Upper lobe of left lung (tissue), 6 donors: ENCODE results near the gene ELL2. TPM values are rescaled to one million over a fixed set of nuclear protein-coding genes. Genes with fewer than 3 reads are reported as not detected.

Experiments used
- ATAC-seq, 2 donors: fragments of 200-7000 bp; cut with Tn5 transposase; one replicate each; pipeline ENCODE4 v1.9.1; 2022; ENCODE audit warnings: mild to moderate bottlenecking in 2 of 2, moderate library complexity in 2 of 2; ENCODE audit not compliant: low FRiP score in 2 of 2
- DNase-seq, 2 donors: peaks; one replicate each; pipeline ENCODE4 v3.0.0-alpha.2; 2019 to 2020
- H3K27ac ChIP-seq, 4 donors: fragments of 200-600 bp; sonication (generic); one replicate each; pipeline ENCODE4 v1.5.1; 2016 to 2019
- H3K27me3 ChIP-seq, 4 donors: fragments of 200-600 bp; sonication (generic); one replicate each; pipeline ENCODE4 v1.5.1; 2017 to 2019
- H3K36me3 ChIP-seq, 4 donors: fragments of 200-600 bp; sonication (generic); one replicate each; pipeline ENCODE4 v1.5.1; 2016 to 2019
- H3K4me1 ChIP-seq, 4 donors: fragments of 200-600 bp; sonication (generic); one replicate each; pipeline ENCODE4 v1.5.1; 2018 to 2019
- H3K4me3 ChIP-seq, 4 donors: fragments of 200-600 bp; sonication (generic); one replicate each; pipeline ENCODE4 v1.5.1; 2017 to 2019; ENCODE audit warnings: mild to moderate bottlenecking in 2 of 4, moderate library complexity in 1 of 4
- H3K9me3 ChIP-seq, 4 donors: fragments of 200-600 bp; sonication (generic); one replicate each; pipeline ENCODE4 v1.5.1; 2018 to 2019
- CTCF ChIP-seq, 6 experiments: fragments of 450-650 bp in 4 of 6; fragments of 200-600 bp in 2 of 6; sonication (generic) in 2 of 6; IDR thresholded peaks; one replicate each; pipeline ENCODE4 v1.5.1; 2016 to 2019; ENCODE audit warnings: antibody characterized with exemption in 6 of 6
- EP300 ChIP-seq, 4 donors: sonication (generic); formaldehyde crosslinking; IDR thresholded peaks; one replicate each; pipeline ENCODE4 v1.5.1; 2017; ENCODE audit warnings: antibody characterized with exemption in 4 of 4, control low read depth in 2 of 4
- POLR2A ChIP-seq, 4 donors: fragments of 450-650 bp; IDR thresholded peaks; one replicate each; pipeline ENCODE4 v1.5.1; 2016 to 2017; ENCODE audit warnings: antibody characterized with exemption in 4 of 4, mild to moderate bottlenecking in 2 of 4
- POLR2AphosphoS5 ChIP-seq, 2 donors: sonication (generic); formaldehyde crosslinking; IDR thresholded peaks; one replicate each; pipeline ENCODE4 v1.5.1; 2017; ENCODE audit warnings: antibody characterized with exemption in 2 of 2
- WGBS, 2 donors: methylation state at CpG; one replicate each; pipeline ENCODE4 v1.1.5; 2017 to 2018; 5-methylcytosine and 5-hydroxymethylcytosine counted together
- total RNA-seq, 6 donors: library from RNA; depleted of rRNA in 4 of 6; stranded (reverse); fragments of >200 nt in 4 of 6; gene quantifications; one replicate each; pipeline versions ENCODE4 v1.1.0 to v1.2.1, GENCODE V29; 2016 to 2021
- donor health status: DM: no; HTN: no; CAD: no; lungs with moderate emphysema.
- donor health status: DM: no; HTN: yes; CAD: no; lungs with severe emphysema.

Gene ELL2
- total RNA-seq, 6 donors from 2014 or later: 44.4 to 203 (median 54.3) TPM

- Histone ChIP-seq H3K27ac (no peak overlapping the region), H3K27me3 (no peaks in the 10 kb centered on the region), H3K9me3 (no peaks in the 10 kb centered on the region), H3K4me3 (no peak overlapping the region), H3K4me1 (no peaks in the 10 kb centered on the region), H3K36me3 (no peaks in the 10 kb centered on the region)
- DNase-seq: no peak
- TF ChIP-seq POLR2A (IDR thresholded peaks at IDR 0.05) (no peak), EP300 (IDR thresholded peaks at IDR 0.05) (no peak), POLR2AphosphoS5 (IDR thresholded peaks at IDR 0.05) (no peak), CTCF (IDR thresholded peaks at IDR 0.05) (no peak)
- no peak for ATAC-seq
- WGBS, 2 donors: 70 to 74% methylated on average over 7 to 8 of the region's 8 CpGs
Measured at GRCh38 chr5:95878417-95879323, 83.0 kb downstream of the ELL2 start.

- Histone ChIP-seq H3K27me3 (no peaks in the 10 kb centered on the region), H3K9me3 (no peaks in the 10 kb centered on the region), H3K4me3 (no peak overlapping the region), H3K27ac (no peak overlapping the region), H3K4me1 (no peaks in the 10 kb centered on the region), H3K36me3 (no peaks in the 10 kb centered on the region)
- WGBS, 2 donors: 78 to 81% methylated on average over 2 of the region's 2 CpGs
- ATAC-seq: no peak
- DNase-seq: no peak
- TF ChIP-seq EP300 (IDR thresholded peaks at IDR 0.05) (no peak), POLR2AphosphoS5 (IDR thresholded peaks at IDR 0.05) (no peak), POLR2A (IDR thresholded peaks at IDR 0.05) (no peak), CTCF (IDR thresholded peaks at IDR 0.05) (no peak)
Measured at GRCh38 chr5:95876782-95877181, 84.9 kb downstream of the ELL2 start.

- no peaks in the 10 kb centered on the region for H3K9me3 ChIP-seq
- H3K4me3 ChIP-seq: no peak overlapping the region
- no peak for ATAC-seq
- DNase-seq: no peak
- no peak overlapping the region for H3K27ac ChIP-seq
- WGBS, 2 donors: 69 to 85% methylated on average over 3 of the region's 3 CpGs
- H3K36me3 ChIP-seq: no peaks in the 10 kb centered on the region
- H3K27me3 ChIP-seq: no peaks in the 10 kb centered on the region
- peaks cover 8 to 20% (median 13%) of the 10 kb centered on the region in 4 donors for H3K4me1 ChIP-seq
- TF ChIP-seq POLR2AphosphoS5 (IDR thresholded peaks at IDR 0.05): no peak
- TF ChIP-seq EP300 (IDR thresholded peaks at IDR 0.05): no peak
- no peak for TF ChIP-seq CTCF (IDR thresholded peaks at IDR 0.05)
- no peak for TF ChIP-seq POLR2A (IDR thresholded peaks at IDR 0.05)
Measured at GRCh38 chr5:95874246-95874645, 87.4 kb downstream of the ELL2 start.

- 90 to 100% methylated on average over 4 of the region's 4 CpGs for WGBS, 2 donors
- TF ChIP-seq CTCF (IDR thresholded peaks at IDR 0.05): no peak
- no peak for TF ChIP-seq POLR2A (IDR thresholded peaks at IDR 0.05)
- no peak for TF ChIP-seq POLR2AphosphoS5 (IDR thresholded peaks at IDR 0.05)
- no peak for TF ChIP-seq EP300 (IDR thresholded peaks at IDR 0.05)
- DNase-seq (no peak), ATAC-seq (no peak)
- peaks cover 8 to 24% (median 15%) of the 10 kb centered on the region in 4 donors for H3K4me1 ChIP-seq
- no peaks in the 10 kb centered on the region for H3K27me3 ChIP-seq
- no peak overlapping the region for H3K4me3 ChIP-seq
- H3K9me3 ChIP-seq: no peaks in the 10 kb centered on the region
- no peak overlapping the region for H3K27ac ChIP-seq
- H3K36me3 ChIP-seq: no peaks in the 10 kb centered on the region
Measured at GRCh38 chr5:95873351-95873750, 88.3 kb downstream of the ELL2 start.
